Fibroblast of pulmonary artery (primary cell): ENCODE results near the gene TSC2.
A peak's percentile ranks its signal among the peaks of the same experiment; 100 is the strongest.

Experiments
- DNase-seq: peaks from one replicate; pipeline ENCODE4 v3.0.0-alpha.2; 2010; ENCODE audit warnings: low read depth
- H3K4me3 ChIP-seq: replicated peaks from 2 replicates; pipeline ENCODE4 v1.5.1; 2011; ENCODE audit warnings: low read depth, mild to moderate bottlenecking, control low read depth, low read length, moderate library complexity
- CTCF ChIP-seq: IDR thresholded peaks from 2 replicates; pipeline ENCODE4 v1.5.1; 2011; ENCODE audit warnings: mild to moderate bottlenecking, control low read depth, low read length, inconsistent platforms; ENCODE audit errors: missing control alignments

The TSC2 gene

DNA sequence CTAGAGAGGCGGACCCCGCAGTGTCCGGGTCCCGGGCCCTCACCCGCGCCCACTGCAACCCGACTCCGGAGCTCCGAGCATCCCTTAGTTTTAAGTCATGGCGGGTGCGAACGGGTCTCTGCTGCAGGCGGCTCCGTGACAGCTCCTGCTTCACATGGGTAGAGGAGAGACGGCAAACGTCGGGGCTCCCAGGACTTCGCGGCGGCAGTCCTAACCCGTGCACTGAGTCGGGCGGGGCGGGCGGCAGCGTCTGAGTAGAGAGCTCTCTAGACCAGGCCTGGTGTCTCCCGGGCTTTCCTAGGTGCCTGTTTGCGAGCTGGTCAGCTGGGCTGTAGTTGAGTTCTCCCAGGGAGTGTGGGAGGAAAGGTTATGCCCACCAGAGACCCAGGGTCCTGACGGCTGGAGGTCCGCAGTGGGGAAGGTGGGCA is 345 bp downstream of the TSC2 start:
- DNase-seq, result peak; percentile 7
- peak overlapping the region; percentile 70 for H3K4me3 ChIP-seq
- TF ChIP-seq CTCF, result no peak

- TF ChIP-seq CTCF, result no peak
- no peak overlapping the region for H3K4me3 ChIP-seq
- DNase-seq, result no peak
Measured at GRCh38 chr16:2053211-2053610, 5.4 kb downstream of the TSC2 start.

- DNase-seq, result no peak
- no peak for TF ChIP-seq CTCF
- no peak overlapping the region for H3K4me3 ChIP-seq
Measured at GRCh38 chr16:2053897-2054296, 6.1 kb downstream of the TSC2 start.

DNA sequence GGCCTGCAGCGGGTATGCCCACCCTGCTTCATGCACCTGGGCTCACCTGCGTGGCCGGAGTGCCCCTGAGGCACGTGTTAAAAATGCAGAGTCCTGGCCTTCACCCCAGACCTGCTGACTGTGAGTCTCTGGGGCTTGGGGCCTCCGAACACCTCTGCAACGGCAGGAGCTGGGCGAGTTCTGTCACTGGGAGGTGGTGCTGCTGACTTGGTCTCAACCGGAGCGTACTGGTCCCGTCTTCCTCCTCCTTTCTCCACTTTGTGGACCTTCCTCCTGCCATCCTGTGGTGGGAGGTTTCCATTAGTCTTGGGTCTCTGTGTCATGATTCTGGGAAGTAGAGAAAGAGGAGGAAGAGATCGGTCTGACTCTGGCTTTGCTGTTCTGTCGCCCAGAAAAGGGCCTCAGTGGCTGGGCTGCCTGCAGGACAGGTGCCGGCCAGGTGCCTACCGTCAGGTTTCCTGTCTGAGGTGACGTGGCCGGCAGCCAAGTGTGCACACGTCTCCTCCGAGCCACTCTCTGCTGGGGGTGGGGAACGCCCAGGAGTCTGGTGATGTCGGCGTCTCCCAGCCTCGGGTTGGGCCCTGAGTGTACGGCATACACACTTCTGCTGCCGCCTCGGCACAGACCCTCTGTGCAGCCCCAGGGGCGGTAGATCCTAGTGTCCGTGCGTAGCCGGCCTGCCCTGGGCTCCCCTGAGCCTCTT is 6.9 kb downstream of the TSC2 start:
- H3K4me3 ChIP-seq, result no peak overlapping the region
- no peak for DNase-seq
- TF ChIP-seq CTCF, result no peak

DNA sequence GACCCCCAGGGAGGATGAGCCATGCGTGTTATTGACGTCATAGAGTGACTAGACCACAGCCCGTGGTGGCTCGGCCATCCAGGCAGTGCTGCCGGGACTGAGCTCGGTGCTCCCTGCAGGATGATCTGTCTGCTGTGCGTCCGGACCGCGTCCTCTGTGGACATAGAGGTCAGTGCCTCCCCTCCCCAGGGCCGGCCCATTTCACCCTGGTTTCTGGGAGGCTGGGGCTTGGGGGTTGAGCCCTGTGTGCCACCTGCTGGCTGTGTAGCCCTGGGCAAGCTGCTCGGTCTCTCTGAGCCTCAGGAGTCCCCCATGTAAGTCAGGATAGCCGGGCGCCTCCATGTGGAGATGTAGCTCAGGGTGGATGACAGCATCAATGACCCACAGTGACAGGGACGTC is 8.3 kb downstream of the TSC2 start:
- peak; percentile 13 for TF ChIP-seq CTCF
- H3K4me3 ChIP-seq, result no peak overlapping the region
- peak; percentile 13 for DNase-seq

GRCh38 chr16:2056681-2057407 is 9.1 kb downstream of the TSC2 start:
- TF ChIP-seq CTCF, result peak; percentile 25
- DNase-seq, result peak; percentile 21
- H3K4me3 ChIP-seq, result no peak overlapping the region
